Dendritic cell treated with granulocyte-macrophage colony-stimulating factor and Interleukin-4, amounts not matched to agents 40 ng/mL and 50 ng/mL, for 4 days (primary cell): ENCODE results near the gene ZNF236.

Source experiments
- H3K27ac Mint-ChIP-seq: one replicate; pipeline ENCODE4 v1.8.0; 2022; ENCODE audit warnings: mild to moderate bottlenecking, mixed read lengths
- H3K27me3 Mint-ChIP-seq: one replicate; pipeline ENCODE4 v1.8.0; 2022; ENCODE audit warnings: mild to moderate bottlenecking, mixed read lengths
- H3K36me3 Mint-ChIP-seq: one replicate; pipeline ENCODE4 v1.8.0; 2022; ENCODE audit warnings: low read depth, mixed read lengths
- H3K4me1 Mint-ChIP-seq: one replicate; pipeline ENCODE4 v1.8.0; 2022; ENCODE audit warnings: low read depth, mixed read lengths
- H3K4me3 Mint-ChIP-seq: one replicate; pipeline ENCODE4 v1.8.0; 2022; ENCODE audit warnings: mild to moderate bottlenecking, moderate library complexity, mixed read lengths
- H3K9me3 Mint-ChIP-seq: one replicate; pipeline ENCODE4 v1.8.0; 2022; ENCODE audit warnings: mixed read lengths
- intact Hi-C: fragments of 100-400 bp; cut with micrococcal nuclease; formaldehyde crosslinking; loops from one replicate; pipeline ENCODE4 v1.15.0; 2022

The ZNF236 gene

GRCh38 chr18:76827205-76828200, 5.1 kb downstream of the ZNF236 start:
- H3K27me3 Mint-ChIP-seq: no peaks in the 10 kb centered on the region
- peaks cover 10% of the 10 kb centered on the region for H3K36me3 Mint-ChIP-seq
- intact Hi-C loops: loop anchor here (10.0 kb wide), 2 partner anchors 307 to 387 kb away; partner anchors contain the start of gene MBP
- no peak overlapping the region for H3K4me3 Mint-ChIP-seq
- H3K27ac Mint-ChIP-seq: no peak overlapping the region
- no peaks in the 10 kb centered on the region for H3K9me3 Mint-ChIP-seq
- peaks cover 28% of the 10 kb centered on the region for H3K4me1 Mint-ChIP-seq

- Mint-ChIP-seq H3K9me3 (no peaks in the 10 kb centered on the region), H3K27ac (no peak overlapping the region), H3K4me3 (no peak overlapping the region), H3K36me3 (peaks cover 13% of the 10 kb centered on the region), H3K4me1 (peaks cover 10% of the 10 kb centered on the region), H3K27me3 (no peaks in the 10 kb centered on the region)
- intact Hi-C loops: no loop called here
Measured at GRCh38 chr18:76834379-76834778, 12.0 kb downstream of the ZNF236 start.

GRCh38 chr18:76835380-76835779, 13.0 kb downstream of the ZNF236 start:
- Mint-ChIP-seq H3K36me3 (peaks cover 13% of the 10 kb centered on the region), H3K27me3 (no peaks in the 10 kb centered on the region), H3K4me1 (peaks cover 10% of the 10 kb centered on the region), H3K9me3 (no peaks in the 10 kb centered on the region), H3K4me3 (no peak overlapping the region), H3K27ac (no peak overlapping the region)
- intact Hi-C loops: no loop called here

- Mint-ChIP-seq H3K36me3 (peaks cover 7% of the 10 kb centered on the region), H3K9me3 (no peaks in the 10 kb centered on the region), H3K4me1 (peaks cover 10% of the 10 kb centered on the region), H3K27me3 (no peaks in the 10 kb centered on the region), H3K4me3 (no peak overlapping the region), H3K27ac (no peak overlapping the region)
- intact Hi-C loops: no loop called here
Measured at GRCh38 chr18:76837071-76837470, 14.7 kb downstream of the ZNF236 start.

- no peaks in the 10 kb centered on the region for H3K36me3 Mint-ChIP-seq
- peaks cover 10% of the 10 kb centered on the region for H3K4me1 Mint-ChIP-seq
- intact Hi-C loops: no loop called here
- H3K27ac Mint-ChIP-seq: no peak overlapping the region
- no peaks in the 10 kb centered on the region for H3K27me3 Mint-ChIP-seq
- no peaks in the 10 kb centered on the region for H3K9me3 Mint-ChIP-seq
- H3K4me3 Mint-ChIP-seq: no peak overlapping the region
Measured at GRCh38 chr18:76838182-76838581, 15.8 kb downstream of the ZNF236 start.

- peaks cover 7% of the 10 kb centered on the region for H3K4me1 Mint-ChIP-seq
- no peaks in the 10 kb centered on the region for H3K27me3 Mint-ChIP-seq
- intact Hi-C loops: no loop called here
- H3K4me3 Mint-ChIP-seq: no peak overlapping the region
- no peaks in the 10 kb centered on the region for H3K9me3 Mint-ChIP-seq
- no peak overlapping the region for H3K27ac Mint-ChIP-seq
- H3K36me3 Mint-ChIP-seq: no peaks in the 10 kb centered on the region
Measured at GRCh38 chr18:76839086-76839794, 16.9 kb downstream of the ZNF236 start.

GRCh38 chr18:76842837-76843530, 20.6 kb downstream of the ZNF236 start:
- Mint-ChIP-seq H3K9me3 (no peaks in the 10 kb centered on the region), H3K27me3 (no peaks in the 10 kb centered on the region), H3K4me3 (no peak overlapping the region), H3K27ac (no peak overlapping the region), H3K4me1 (no peaks in the 10 kb centered on the region), H3K36me3 (no peaks in the 10 kb centered on the region)
- intact Hi-C loops: no loop called here

- H3K9me3 Mint-ChIP-seq: no peaks in the 10 kb centered on the region
- H3K4me1 Mint-ChIP-seq: no peaks in the 10 kb centered on the region
- H3K4me3 Mint-ChIP-seq: no peak overlapping the region
- H3K27ac Mint-ChIP-seq: no peak overlapping the region
- no peaks in the 10 kb centered on the region for H3K27me3 Mint-ChIP-seq
- intact Hi-C loops: no loop called here
- H3K36me3 Mint-ChIP-seq: no peaks in the 10 kb centered on the region
Measured at GRCh38 chr18:76844144-76844543, 21.8 kb downstream of the ZNF236 start.

- Mint-ChIP-seq H3K9me3 (no peaks in the 10 kb centered on the region), H3K4me3 (no peak overlapping the region), H3K36me3 (no peaks in the 10 kb centered on the region), H3K4me1 (no peaks in the 10 kb centered on the region), H3K27me3 (no peaks in the 10 kb centered on the region), H3K27ac (no peak overlapping the region)
- intact Hi-C loops: no loop called here
Measured at GRCh38 chr18:76844742-76845477, 22.6 kb downstream of the ZNF236 start.

GRCh38 chr18:76846217-76846616, 23.9 kb downstream of the ZNF236 start:
- no peaks in the 10 kb centered on the region for H3K36me3 Mint-ChIP-seq
- H3K4me3 Mint-ChIP-seq: no peak overlapping the region
- no peak overlapping the region for H3K27ac Mint-ChIP-seq
- no peaks in the 10 kb centered on the region for H3K27me3 Mint-ChIP-seq
- no peaks in the 10 kb centered on the region for H3K9me3 Mint-ChIP-seq
- intact Hi-C loops: no loop called here
- no peaks in the 10 kb centered on the region for H3K4me1 Mint-ChIP-seq

GRCh38 chr18:76847916-76848315, 25.6 kb downstream of the ZNF236 start:
- no peaks in the 10 kb centered on the region for H3K9me3 Mint-ChIP-seq
- intact Hi-C loops: no loop called here
- no peaks in the 10 kb centered on the region for H3K27me3 Mint-ChIP-seq
- H3K36me3 Mint-ChIP-seq: peaks cover 16% of the 10 kb centered on the region
- no peak overlapping the region for H3K4me3 Mint-ChIP-seq
- no peaks in the 10 kb centered on the region for H3K4me1 Mint-ChIP-seq
- H3K27ac Mint-ChIP-seq: no peak overlapping the region

- no peaks in the 10 kb centered on the region for H3K9me3 Mint-ChIP-seq
- H3K36me3 Mint-ChIP-seq: peaks cover 24% of the 10 kb centered on the region
- no peaks in the 10 kb centered on the region for H3K27me3 Mint-ChIP-seq
- intact Hi-C loops: loop anchor here (10.0 kb wide), 1 partner anchor 45 kb away; no protein-coding TSS in a partner anchor
- H3K4me3 Mint-ChIP-seq: no peak overlapping the region
- H3K27ac Mint-ChIP-seq: no peak overlapping the region
- H3K4me1 Mint-ChIP-seq: no peaks in the 10 kb centered on the region
Measured at GRCh38 chr18:76850112-76850511, 27.8 kb downstream of the ZNF236 start.

- Mint-ChIP-seq H3K4me1 (no peaks in the 10 kb centered on the region), H3K27ac (no peak overlapping the region), H3K36me3 (peaks cover 57% of the 10 kb centered on the region), H3K4me3 (no peak overlapping the region), H3K27me3 (no peaks in the 10 kb centered on the region), H3K9me3 (no peaks in the 10 kb centered on the region)
- intact Hi-C loops: loop anchor here (10.0 kb wide), 1 partner anchor 51 kb away; no protein-coding TSS in a partner anchor
Measured at GRCh38 chr18:76855594-76855993, 33.2 kb downstream of the ZNF236 start.
